ENCODE measurements around the gene PARD3. TPM values are rescaled to one million over a fixed set of nuclear protein-coding genes. Genes with fewer than 3 reads are reported as not detected.

PARD3 gene
- 100 to 1,000 TPM in 1 of 6 donors, 10 to 100 TPM in 5; 30.6 to 108 (median 50.6) TPM for total RNA-seq

DNA sequence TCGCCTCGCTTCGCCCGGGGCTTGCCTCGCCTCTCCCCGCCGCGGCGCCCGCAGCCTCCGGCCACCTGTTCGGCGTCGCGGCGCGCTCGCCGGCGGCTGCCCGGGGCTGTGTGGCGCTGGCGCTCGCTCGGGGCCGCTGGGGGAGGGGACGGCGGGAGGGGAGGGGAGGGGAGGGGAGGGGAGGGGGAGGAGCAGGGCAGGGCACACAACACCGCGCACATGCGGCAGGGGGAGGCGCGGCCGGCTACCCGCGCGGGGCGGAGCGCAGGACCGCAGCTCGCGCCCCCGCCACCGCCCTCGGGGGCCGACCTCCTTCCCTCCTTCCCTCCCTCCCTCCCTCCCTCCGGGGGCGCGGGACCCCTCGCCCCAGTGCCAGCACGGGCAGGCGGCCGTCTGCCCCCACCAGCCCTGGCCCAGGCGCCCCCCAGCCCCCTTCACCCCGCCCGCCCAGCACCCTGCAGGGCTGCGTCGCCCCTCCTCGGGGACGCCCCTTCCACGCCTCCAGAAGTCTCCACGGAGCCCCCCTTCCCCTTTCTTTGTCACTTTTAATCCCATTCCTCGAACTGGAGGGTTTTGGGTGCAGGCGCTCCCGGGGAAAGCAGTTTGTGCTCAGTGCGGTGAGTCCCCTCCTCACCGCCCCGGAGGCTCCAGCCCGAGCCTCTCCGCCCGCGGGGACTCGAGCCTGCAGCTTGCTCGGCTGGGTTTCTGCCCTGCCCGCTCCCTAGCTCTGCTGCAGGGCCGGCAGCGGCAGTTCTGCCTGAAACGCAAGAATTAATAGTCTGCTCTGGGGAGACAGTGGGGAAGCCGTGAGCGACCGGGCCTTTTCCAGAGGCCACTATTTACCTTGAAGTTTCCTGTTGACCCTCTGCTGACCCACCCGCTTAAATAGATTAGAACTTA, at the start of gene PARD3:
PARD3 (minus strand) TSS at position 112 of the 900 bp plus-strand sequence. CDS start 301 bp downstream, outside the sequence.
- Histone ChIP-seq H3K36me3 (no peaks in the 10 kb centered on the region), H3K9me3 (no peaks in the 10 kb centered on the region), H3K4me3 (peak within 1 kb of the TSS; percentile 70 to 87 (median 78)), H3K4me1 (peaks cover 16 to 43% (median 20%) of the 10 kb centered on the region in 4 donors), H3K27ac (peak within 1 kb of the TSS; percentile 82 to 95 (median 86)), H3K27me3 (no peaks in the 10 kb centered on the region)
- 1% methylated on average over 21 to 26 of the region's 82 CpGs for WGBS, 2 donors
- peak; percentile 67 to 92 for DNase-seq
- ATAC-seq (ENCODE audit: low FRiP score in 2 of 2), result peak; percentile 64 to 81
- TF ChIP-seq, protein P1, sequence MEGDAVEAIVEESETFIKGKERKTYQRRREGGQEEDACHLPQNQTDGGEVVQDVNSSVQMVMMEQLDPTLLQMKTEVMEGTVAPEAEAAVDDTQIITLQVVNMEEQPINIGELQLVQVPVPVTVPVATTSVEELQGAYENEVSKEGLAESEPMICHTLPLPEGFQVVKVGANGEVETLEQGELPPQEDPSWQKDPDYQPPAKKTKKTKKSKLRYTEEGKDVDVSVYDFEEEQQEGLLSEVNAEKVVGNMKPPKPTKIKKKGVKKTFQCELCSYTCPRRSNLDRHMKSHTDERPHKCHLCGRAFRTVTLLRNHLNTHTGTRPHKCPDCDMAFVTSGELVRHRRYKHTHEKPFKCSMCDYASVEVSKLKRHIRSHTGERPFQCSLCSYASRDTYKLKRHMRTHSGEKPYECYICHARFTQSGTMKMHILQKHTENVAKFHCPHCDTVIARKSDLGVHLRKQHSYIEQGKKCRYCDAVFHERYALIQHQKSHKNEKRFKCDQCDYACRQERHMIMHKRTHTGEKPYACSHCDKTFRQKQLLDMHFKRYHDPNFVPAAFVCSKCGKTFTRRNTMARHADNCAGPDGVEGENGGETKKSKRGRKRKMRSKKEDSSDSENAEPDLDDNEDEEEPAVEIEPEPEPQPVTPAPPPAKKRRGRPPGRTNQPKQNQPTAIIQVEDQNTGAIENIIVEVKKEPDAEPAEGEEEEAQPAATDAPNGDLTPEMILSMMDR (IDR thresholded peaks at IDR 0.05), result no peak
- no peak for TF ChIP-seq EP300 (IDR thresholded peaks at IDR 0.05)
- no peak for TF ChIP-seq POLR2A (IDR thresholded peaks at IDR 0.05)
- peak in 1 of 2 donors; percentile 30 for TF ChIP-seq POLR2AphosphoS5 (IDR thresholded peaks at IDR 0.05)

DNA sequence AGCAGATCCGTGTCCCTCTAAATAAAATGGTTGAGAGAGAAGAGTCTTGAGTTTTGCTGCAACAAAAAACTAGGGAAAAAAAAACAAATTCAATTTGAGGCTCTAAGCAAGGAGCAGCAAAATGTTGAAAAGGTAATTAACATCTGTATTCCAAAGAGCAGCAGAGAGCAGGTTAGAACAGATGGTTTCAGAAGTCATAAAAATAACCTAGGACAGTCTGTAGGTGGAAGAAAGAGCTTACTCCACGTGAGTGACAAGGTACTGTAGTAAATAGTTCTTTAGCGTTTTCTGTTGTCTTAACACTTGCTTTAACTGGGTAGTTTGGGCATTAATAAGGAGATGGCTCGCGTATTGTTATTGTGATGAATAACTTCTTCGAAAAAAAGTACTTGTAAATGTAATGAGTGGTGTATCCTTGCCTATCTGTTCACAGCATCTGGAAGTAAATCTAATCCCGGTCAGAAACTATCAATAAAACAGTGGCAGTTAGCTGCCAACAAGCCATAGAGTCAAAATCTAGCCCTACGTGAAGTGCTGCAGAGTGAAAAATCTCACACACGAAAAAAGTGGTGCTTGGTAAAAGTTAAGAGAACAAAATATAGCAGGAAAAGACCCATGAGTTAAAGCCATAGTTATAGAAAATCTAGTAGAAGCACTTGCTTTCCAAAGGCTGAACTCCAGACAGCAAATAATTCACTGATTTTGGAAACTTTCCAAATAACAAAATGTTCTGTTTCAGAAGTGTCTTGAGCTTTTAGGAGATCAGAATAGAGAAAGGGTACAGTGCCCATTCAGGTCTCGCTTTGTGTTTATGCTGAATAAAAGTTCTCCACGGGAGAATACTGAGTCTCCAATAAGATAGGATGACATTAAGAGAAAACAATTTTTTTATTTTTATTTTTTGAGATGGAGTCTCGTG, 49.3 kb upstream of the PARD3 start:
- no peak for ATAC-seq (ENCODE audit: low FRiP score in 2 of 2)
- no peaks in the 10 kb centered on the region for H3K27me3 ChIP-seq
- no peaks in the 10 kb centered on the region for H3K36me3 ChIP-seq
- no peak overlapping the region for H3K27ac ChIP-seq
- no peak for DNase-seq
- H3K9me3 ChIP-seq, result no peaks in the 10 kb centered on the region
- peaks cover 8 to 29% (median 17%) of the 10 kb centered on the region in 4 donors for H3K4me1 ChIP-seq
- H3K4me3 ChIP-seq, result no peak overlapping the region
- 44 to 49% methylated on average over 12 of the region's 12 CpGs for WGBS, 2 donors
- TF ChIP-seq POLR2A (IDR thresholded peaks at IDR 0.05) (no peak), EP300 (IDR thresholded peaks at IDR 0.05) (no peak), POLR2AphosphoS5 (IDR thresholded peaks at IDR 0.05) (no peak)
- TF ChIP-seq, protein P1 (IDR thresholded peaks at IDR 0.05), result no peak

DNA sequence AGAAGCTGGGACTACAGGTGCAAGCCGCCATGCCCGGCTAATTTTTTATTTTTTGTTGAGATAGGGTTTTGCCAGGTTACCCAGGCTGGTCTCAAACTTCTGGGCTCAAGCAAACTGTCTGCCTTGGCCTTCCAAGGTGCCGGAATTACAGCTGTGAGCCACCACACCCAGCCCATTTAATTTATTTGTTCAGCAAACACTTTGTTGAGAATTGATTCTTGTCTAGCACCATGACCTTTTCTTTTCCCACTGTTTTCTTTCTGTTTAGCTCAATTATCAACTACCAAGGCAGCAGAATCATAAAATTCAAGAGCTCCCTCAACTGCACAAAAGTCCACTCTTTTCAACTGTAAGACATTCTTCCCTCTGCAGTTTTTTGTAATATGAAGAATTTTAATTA, 47.8 kb upstream of the PARD3 start:
- peaks cover 8 to 29% (median 17%) of the 10 kb centered on the region in 4 donors for H3K4me1 ChIP-seq
- DNase-seq, result no peak
- no peaks in the 10 kb centered on the region for H3K9me3 ChIP-seq
- no peaks in the 10 kb centered on the region for H3K27me3 ChIP-seq
- WGBS, 2 donors, result 59 to 79% methylated on average over 3 of the region's 3 CpGs
- TF ChIP-seq POLR2A (IDR thresholded peaks at IDR 0.05), result no peak
- TF ChIP-seq EP300 (IDR thresholded peaks at IDR 0.05), result no peak
- no peak for TF ChIP-seq POLR2AphosphoS5 (IDR thresholded peaks at IDR 0.05)
- TF ChIP-seq, protein P1 (IDR thresholded peaks at IDR 0.05), result no peak
- H3K36me3 ChIP-seq, result no peaks in the 10 kb centered on the region
- H3K4me3 ChIP-seq, result no peak overlapping the region
- no peak for ATAC-seq (ENCODE audit: low FRiP score in 2 of 2)
- H3K27ac ChIP-seq, result no peak overlapping the region

DNA sequence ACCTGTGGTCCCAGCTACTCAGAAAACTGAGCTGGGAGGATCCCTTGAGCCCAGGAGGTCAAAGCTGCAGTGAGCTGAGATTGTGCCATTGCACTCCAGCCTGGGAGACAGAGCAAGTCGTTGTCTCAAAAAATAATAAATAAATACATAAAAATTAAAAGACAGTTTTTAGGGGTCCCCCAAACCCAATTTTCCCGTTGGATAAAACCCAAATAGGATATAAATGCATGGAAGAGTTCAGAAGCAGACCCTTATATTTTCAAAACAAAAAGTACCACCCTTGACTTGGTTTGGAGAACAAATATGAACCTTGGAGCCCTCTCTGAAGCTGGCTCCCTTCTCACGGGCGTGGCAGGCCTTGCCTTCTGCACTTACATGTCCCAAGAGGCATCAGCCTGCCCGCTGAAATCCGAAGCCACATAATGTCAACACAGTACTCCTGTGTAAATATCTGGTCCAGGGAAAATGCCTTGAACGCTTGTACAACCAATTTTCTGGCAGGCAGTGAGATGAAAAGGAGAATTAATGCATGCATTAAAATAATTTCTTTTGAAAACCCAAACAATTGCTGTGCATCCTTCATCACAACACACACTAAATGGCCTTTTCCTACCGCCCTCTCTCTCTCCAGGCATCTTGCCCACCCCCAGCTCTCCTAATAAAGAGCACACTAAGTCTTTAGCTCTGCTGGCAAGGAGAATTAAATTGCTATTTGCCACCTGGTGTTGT, 46.4 kb upstream of the PARD3 start:
- H3K9me3 ChIP-seq, result no peaks in the 10 kb centered on the region
- no peak overlapping the region for H3K27ac ChIP-seq
- DNase-seq, result peak in 1 of 2 donors; percentile 67
- H3K4me1 ChIP-seq, result peaks cover 8 to 29% (median 17%) of the 10 kb centered on the region in 4 donors
- no peaks in the 10 kb centered on the region for H3K36me3 ChIP-seq
- peak in 1 of 2 donors; percentile 60 for ATAC-seq (ENCODE audit: low FRiP score in 2 of 2)
- H3K27me3 ChIP-seq, result no peaks in the 10 kb centered on the region
- WGBS, 2 donors, result 47 to 63% methylated on average over 8 of the region's 8 CpGs
- no peak for TF ChIP-seq POLR2A (IDR thresholded peaks at IDR 0.05)
- no peak for TF ChIP-seq POLR2AphosphoS5 (IDR thresholded peaks at IDR 0.05)
- TF ChIP-seq, protein P1 (IDR thresholded peaks at IDR 0.05), result no peak
- TF ChIP-seq EP300 (IDR thresholded peaks at IDR 0.05), result no peak
- no peak overlapping the region for H3K4me3 ChIP-seq
